ENCODE data around the gene FOXD1.

GRCh38 chr5:73424556-73424977, 24.0 kb downstream of the FOXD1 start:
- TF ChIP-seq EP300 (IDR thresholded peaks at IDR 0.05; ENCODE audit: borderline replicate concordance in 1 of 2, low read depth in 1 of 2, low read length in 1 of 2) (no peak), CTCF (IDR thresholded peaks at IDR 0.05) (no peak), POLR2AphosphoS5 (IDR thresholded peaks at IDR 0.05; ENCODE audit: low read depth, low read length) (no peak), FOXJ3 (CRISPR knock-in tag; IDR thresholded peaks at IDR 0.05) (no peak), RAD21 (IDR thresholded peaks at IDR 0.05; ENCODE audit: low read length) (no peak), TAF1 (IDR thresholded peaks at IDR 0.05; ENCODE audit: borderline replicate concordance, low read depth, low read length) (no peak), MAX (IDR thresholded peaks at IDR 0.05; ENCODE audit: low read depth) (no peak), SMC3 (IDR thresholded peaks at IDR 0.05; ENCODE audit: low read depth, low read length) (no peak), NFIC (IDR thresholded peaks at IDR 0.05; ENCODE audit: borderline replicate concordance) (no peak; the same call in 1 of the 2 replicates)

All from SK-N-SH (cell line).